GM12872 (cell line): ENCODE data around the gene NPFFR2.

Experiments
- CTCF ChIP-seq: IDR thresholded peaks from 3 replicates; pipeline ENCODE4 v1.5.1; 2011; ENCODE audit warnings: low read depth, mild to moderate bottlenecking, low read length, moderate library complexity; ENCODE audit not compliant: insufficient read depth

NPFFR2 gene

DNA sequence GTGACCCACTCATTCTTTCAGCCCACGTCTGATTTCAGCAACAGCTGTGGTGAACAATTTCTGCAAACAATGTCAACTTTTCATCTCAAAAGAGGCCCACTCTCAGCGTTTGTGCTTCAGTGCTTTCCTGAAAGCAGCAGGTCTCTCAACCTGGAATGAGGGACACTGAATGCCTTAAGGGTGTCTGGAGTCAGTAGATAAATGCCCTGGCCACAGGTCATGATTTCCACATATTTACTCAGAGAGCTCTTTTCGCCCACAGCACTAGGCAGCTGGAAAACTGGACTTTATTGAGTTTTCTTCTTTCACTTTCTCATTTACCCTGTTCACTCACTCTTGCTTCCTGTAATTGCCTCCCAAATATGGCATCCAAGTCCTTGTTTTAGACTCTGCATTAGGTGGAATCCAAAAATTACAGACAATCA is 52.8 kb downstream of the NPFFR2 start:
- no peak for TF ChIP-seq CTCF

- no peak for TF ChIP-seq CTCF
Measured at GRCh38 chr4:72094059-72094797, 62.4 kb downstream of the NPFFR2 start.

DNA sequence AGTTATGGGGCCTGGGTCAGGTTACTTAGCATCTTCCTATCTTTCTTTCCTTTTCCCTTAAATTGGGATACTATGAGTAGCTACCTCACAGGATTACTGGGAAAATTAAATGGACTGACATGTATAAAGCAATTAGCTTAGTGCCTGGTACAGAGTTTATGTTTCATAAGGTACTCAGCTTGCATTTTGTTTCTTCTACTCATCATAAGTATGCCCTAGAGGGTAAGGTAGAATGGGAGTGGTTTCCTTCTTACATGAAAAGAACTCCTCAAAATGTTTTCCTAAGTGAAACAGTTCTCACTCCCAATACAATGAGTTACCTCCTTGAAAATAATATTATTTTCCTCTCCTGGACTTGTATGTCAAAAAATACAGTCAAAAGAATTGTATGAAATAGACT is 75.7 kb downstream of the NPFFR2 start:
- TF ChIP-seq CTCF = no peak

DNA sequence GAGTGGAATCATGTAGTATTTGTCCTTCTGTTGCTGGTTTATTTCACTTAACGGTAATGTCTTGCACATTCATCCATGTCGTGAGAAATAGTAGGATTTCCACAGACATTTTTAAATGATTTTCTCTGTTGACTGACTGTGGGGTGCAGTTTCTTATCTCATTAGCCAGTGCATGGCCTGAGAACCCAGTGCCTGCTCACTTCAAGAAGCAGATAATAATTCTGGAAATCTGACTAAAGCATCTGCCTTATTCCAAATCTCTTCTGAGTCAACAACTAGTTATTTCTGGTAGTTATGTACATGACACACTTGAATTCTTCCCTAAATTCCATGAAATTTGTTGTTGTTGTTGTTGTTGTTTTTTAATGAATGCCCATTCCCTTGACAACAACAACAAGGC is 77.6 kb downstream of the NPFFR2 start:
- TF ChIP-seq CTCF = no peak

DNA sequence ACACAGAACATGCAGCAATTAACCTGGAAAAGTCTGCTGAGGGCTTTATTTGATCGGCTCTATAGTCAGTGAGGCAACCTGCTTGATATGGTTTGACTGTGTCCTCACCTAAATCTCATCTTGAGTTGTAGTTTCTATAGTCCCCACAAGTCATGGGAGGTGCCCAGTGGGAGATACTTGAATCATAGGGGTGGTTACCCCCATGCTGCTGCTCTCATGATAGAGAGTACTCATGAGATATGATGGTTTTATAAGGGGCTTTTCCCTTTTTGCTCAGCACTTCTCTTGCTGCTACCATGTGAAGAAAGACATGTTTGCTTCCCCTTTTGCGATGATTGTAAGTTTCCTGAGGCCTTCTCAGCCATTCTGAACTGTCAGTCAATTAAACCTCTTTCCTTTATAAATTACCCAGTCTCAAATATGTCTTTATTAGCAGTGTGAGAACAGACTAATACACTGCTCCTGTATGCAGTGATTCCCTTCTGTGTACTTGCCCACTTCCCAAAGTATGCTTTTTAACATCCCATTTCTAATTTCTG is 78.2 kb downstream of the NPFFR2 start:
- TF ChIP-seq CTCF = no peak

GRCh38 chr4:72110886-72111285 is 79.1 kb downstream of the NPFFR2 start:
- TF ChIP-seq CTCF = no peak

DNA sequence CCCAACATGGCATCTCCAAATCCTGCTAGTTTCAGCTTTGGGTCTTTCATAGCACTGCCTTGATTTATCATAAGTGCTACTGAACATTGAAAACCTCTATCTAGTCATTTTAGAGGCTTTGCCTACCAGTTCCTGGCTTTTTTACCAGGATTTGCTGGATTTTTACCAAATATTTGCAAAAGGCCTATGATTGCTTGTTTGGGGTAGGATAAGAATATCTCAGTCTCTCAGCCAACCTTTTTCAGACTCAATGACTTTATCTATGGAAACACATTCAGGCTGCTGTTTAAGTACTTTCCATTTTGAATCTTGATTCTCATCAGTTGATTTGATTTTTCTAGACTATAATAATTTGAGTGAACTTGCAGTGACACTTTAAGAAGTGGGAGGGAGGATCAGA is 80.1 kb downstream of the NPFFR2 start:
- TF ChIP-seq CTCF = no peak
